NCI-H345 (cell line): ENCODE results near the gene CLIC5.

ENCODE experiments used
- DNase-seq: peaks from one replicate; lab custom pipeline; 2025; lab: John Stamatoyannopoulos, UW

Gene CLIC5

DNA sequence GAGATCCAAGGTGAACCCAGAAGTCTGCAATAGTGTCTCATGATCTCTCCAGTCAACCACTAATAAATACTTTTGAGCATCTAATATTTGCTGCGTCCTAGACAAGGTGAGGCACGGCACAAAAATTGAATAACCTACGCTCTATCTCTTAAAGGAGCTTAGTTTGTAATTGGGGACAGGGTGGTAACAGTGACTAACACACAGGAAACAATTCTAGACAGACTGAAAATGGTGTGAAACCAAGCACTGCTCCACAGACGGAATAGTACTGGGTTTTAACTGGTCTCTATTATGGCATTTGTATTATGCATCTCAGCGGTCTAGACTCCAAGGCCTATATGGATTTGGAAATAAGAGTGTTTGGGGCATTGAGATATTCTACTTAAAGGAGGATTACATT is 120.1 kb downstream of the CLIC5 start:
- no peak for DNase-seq

GRCh38 chr6:45892696-45893245 is 122.9 kb downstream of the CLIC5 start:
- DNase-seq: no peak

GRCh38 chr6:45892196-45892595 is 123.5 kb downstream of the CLIC5 start:
- no peak for DNase-seq

DNA sequence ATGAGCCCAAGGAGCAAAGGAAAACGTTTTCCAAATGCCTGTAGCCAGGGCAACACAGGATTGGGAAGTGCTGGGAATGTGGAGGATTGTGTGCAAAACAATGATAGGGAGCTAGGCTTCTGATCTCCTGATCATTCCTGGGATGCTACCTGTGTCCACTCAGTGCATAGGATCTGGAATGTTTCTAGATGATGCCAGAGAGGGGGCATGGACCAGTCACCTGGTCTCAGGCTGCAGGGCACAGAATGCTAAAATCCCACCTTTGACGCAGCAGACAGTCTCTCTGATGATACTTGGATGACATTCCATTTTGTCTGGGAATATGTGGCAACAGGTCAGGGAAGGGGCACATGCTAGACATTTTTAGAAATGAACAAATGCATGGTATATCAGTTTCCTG is 128.9 kb downstream of the CLIC5 start:
- no peak for DNase-seq

GRCh38 chr6:45884336-45884735 is 131.3 kb downstream of the CLIC5 start:
- DNase-seq: no peak

- no peak for DNase-seq
Observed at GRCh38 chr6:45882671-45883070, 133.0 kb downstream of the CLIC5 start.

GRCh38 chr6:45881705-45882467 is 133.8 kb downstream of the CLIC5 start:
- DNase-seq: no peak

DNA sequence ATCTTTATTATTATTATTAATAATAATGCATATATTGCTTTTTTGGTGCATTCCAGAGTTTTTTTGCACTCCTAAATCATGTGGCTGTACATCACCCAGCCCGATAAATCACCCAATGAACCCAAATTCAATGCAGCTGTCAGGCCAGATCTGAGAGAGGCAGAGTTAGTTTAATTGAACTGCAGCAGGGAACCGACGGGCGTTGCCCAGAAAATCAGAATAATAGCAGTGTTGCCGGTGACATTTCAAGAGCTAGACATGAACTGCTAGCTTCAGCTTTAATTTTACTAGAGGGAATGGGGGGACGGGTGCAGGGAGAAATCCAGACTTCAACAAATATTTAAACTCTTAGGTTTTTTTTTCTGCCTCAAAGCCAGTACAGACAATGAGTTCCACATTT is 135.0 kb downstream of the CLIC5 start:
- DNase-seq: no peak

- DNase-seq: no peak
Observed at GRCh38 chr6:45880159-45880558, 135.5 kb downstream of the CLIC5 start.

GRCh38 chr6:45877970-45878590 is 137.6 kb downstream of the CLIC5 start:
- no peak for DNase-seq

DNA sequence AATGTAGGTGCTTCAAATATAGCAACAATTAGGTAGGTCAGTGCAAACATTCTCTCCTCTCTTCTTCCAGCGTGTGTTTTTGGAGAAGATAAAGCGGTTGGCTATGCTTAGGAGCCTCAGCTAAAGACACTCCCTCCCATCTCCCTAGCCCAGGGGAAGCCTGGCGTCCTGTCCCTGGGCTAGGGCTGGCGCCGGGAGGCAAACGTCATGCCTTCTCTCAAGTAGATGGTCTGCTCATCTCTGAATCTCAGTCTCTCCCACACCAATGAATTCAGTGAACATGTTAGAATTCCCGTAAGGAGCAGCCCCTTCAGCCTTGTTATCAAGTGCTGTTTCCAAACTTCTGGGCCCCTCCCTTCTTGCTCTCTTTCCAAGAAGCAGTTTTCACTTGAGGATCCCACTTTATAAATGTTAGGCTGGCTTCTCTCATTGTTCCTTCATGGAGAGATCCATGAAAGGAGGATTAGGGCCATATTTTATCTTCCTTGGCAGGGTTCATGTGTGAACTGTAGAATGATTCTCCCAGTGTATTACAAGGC is 142.8 kb downstream of the CLIC5 start:
- no peak for DNase-seq

- DNase-seq: no peak
Observed at GRCh38 chr6:45870531-45870930, 145.1 kb downstream of the CLIC5 start.

DNA sequence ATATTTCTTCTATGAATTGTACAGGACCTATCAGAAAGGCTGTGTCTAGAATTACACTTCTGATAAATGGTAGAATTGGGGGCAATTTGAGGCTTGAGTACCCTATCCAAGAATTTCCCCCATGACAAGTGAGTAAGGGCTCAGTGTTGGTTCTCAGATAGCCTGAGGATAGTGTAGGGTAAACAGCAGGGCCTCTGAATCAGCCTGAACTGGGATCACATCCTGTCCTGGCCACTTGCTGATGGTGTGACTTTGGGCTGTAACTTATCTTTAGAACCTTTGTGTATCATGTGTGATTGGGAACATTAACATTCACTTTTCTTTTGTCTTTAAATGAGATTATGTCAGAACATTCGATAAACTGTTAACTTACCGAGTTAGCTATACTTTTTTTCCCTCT is 151.0 kb downstream of the CLIC5 start:
- no peak for DNase-seq

- no peak for DNase-seq
Observed at GRCh38 chr6:45858691-45859090, 157.0 kb downstream of the CLIC5 start.

- DNase-seq: no peak
Observed at GRCh38 chr6:45857827-45858226, 157.8 kb downstream of the CLIC5 start.

- DNase-seq: no peak
Observed at GRCh38 chr6:45855642-45856394, 159.8 kb downstream of the CLIC5 start.

DNA sequence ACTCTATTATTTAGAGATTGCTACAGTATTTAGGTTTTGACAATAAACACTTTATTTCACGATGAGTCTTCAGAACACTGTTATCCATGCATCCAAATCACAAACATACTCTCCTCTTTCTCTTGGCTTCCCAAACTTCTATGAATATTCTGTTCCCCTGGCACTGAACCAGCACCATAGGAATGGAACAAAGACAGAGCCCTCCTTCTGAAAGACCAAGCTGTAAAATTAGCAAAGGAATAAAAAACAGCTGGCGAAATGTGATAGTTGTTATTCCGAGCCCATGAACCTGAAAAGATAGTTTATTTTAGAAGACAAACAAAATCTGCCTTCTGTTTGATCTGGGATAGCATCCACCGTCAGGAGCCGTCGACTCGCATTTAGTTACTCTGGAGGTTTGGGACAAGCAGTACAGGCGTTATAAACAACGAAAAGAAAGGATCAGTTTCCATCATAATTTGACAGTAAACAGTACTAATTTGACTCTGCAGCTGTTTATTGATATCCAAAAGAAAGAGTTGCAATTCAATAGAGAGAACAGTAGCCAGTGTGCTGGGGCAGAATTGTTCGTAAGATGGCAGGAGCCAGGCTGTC is 161.4 kb downstream of the CLIC5 start:
- no peak for DNase-seq

DNA sequence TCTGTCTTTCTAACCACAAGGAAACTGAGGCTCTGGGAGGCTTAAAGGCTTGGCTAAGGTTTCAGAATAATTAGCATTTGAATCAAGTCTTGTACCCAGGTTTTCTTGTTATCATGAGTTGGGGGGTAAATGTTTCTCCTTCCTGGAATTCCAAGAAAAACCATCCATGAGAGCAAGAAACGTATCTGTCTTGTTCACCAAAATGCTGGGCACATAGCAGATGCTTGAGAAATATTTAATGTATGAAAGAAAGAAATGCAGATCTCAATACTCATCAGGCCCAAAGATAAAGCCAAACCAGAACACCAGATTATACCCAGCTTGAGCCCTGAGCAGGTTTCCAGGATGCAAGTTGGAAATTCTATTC is 164.6 kb downstream of the CLIC5 start:
- no peak for DNase-seq

GRCh38 chr6:45850378-45851033 is 165.2 kb downstream of the CLIC5 start:
- no peak for DNase-seq

- DNase-seq: no peak
Observed at GRCh38 chr6:45845567-45845966, 170.1 kb downstream of the CLIC5 start.

DNA sequence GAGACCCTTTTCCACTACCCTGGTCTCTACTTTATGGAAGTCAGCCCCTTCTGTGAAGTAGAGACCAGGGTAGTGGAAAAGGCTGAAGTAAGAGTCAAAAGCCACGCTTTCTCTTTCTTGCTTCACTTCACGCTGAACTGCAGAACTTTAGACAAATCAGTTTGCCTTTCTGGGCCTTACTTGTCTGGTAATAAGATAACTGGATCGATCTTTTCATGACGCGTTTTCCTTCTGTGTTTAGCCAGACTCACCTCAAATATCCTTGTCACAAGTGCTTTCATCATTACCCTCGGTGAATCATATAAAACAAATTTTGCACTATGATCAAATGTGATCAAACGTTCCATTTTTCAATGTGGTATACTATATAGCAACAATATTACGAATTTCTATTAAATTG is 170.7 kb downstream of the CLIC5 start:
- no peak for DNase-seq
